Breast epithelium (tissue), 4 donors: ENCODE measurements around the gene CTNNA2. TPM values are rescaled to one million over a fixed set of nuclear protein-coding genes. Genes with fewer than 3 reads are reported as not detected.

ENCODE experiments used
- DNase-seq, 2 donors: peaks; one replicate each; pipeline ENCODE4 v3.0.0-alpha.2; 2019; ENCODE audit warnings: low spot score in 2 of 2
- H3K27ac ChIP-seq, 2 donors: fragments of 200-600 bp; sonication (generic) in 1 of 2; one replicate each; pipeline ENCODE4 v1.5.1; 2016 to 2019; ENCODE audit warnings: mild to moderate bottlenecking in 1 of 2
- H3K27me3 ChIP-seq, 2 donors: fragments of 200-600 bp; sonication (generic) in 1 of 2; one replicate each; pipeline versions ENCODE4 v1.5.1 to v1.6.0; 2017 to 2019; ENCODE audit warnings: control low read depth in 1 of 2, mild to moderate bottlenecking in 1 of 2
- H3K36me3 ChIP-seq: fragments of 200-600 bp; one replicate; pipeline ENCODE4 v1.5.1; 2019
- H3K4me1 ChIP-seq, 2 donors: fragments of 200-600 bp; sonication (generic); one replicate each; pipeline ENCODE4 v1.5.1; 2016 to 2019; ENCODE audit warnings: control low read depth in 1 of 2
- H3K4me3 ChIP-seq, 3 donors: fragments of 200-600 bp; sonication (generic); 1 replicate in 2 of 3; 2 replicates in 1 of 3; pipeline ENCODE4 v1.5.1; 2016 to 2019; ENCODE audit warnings: mild to moderate bottlenecking in 3 of 3, moderate library complexity in 2 of 3
- H3K9me3 ChIP-seq, 2 donors: fragments of 200-600 bp; sonication (generic) in 1 of 2; one replicate each; pipeline ENCODE4 v1.5.1; 2016 to 2019; ENCODE audit warnings: control low read depth in 1 of 2
- CTCF ChIP-seq, 3 donors: fragments of 450-650 bp; IDR thresholded peaks; one replicate each; pipeline ENCODE4 v1.5.1; 2016 to 2017; ENCODE audit warnings: antibody characterized with exemption in 3 of 3, mild to moderate bottlenecking in 3 of 3, moderate library complexity in 3 of 3
- POLR2A ChIP-seq: fragments of 450-650 bp; IDR thresholded peaks from one replicate; pipeline ENCODE4 v1.6.1; 2016; ENCODE audit warnings: antibody characterized with exemption, mild to moderate bottlenecking, moderate library complexity
- POLR2AphosphoS5 ChIP-seq, 3 donors: sonication (generic); formaldehyde crosslinking; IDR thresholded peaks; one replicate each; pipeline ENCODE4 v1.6.1; 2017; ENCODE audit warnings: antibody characterized with exemption in 3 of 3
- intact Hi-C: fragments of 100-400 bp; cut with DNase I; formaldehyde crosslinking; loops from one replicate; pipeline ENCODE4 v1.15.1; 2023; ENCODE audit warnings: low total_unique reads
- total RNA-seq, 3 donors: library from RNA; depleted of rRNA; stranded (reverse); fragments of >200 nt; gene quantifications; one replicate each; pipeline ENCODE4 v1.1.0, GENCODE V29; 2016

CTNNA2 gene
- total RNA-seq, 3 donors from 2014 or later = 0.16 TPM; not detected in 2

GRCh38 chr2:79721061-79721460 is 208.2 kb downstream of the CTNNA2 start:
- no peak overlapping the region for H3K4me3 ChIP-seq
- no peak for DNase-seq
- TF ChIP-seq CTCF (IDR thresholded peaks at IDR 0.05) (no peak), POLR2AphosphoS5 (IDR thresholded peaks at IDR 0.05) (no peak), POLR2A (no peak)
- H3K27ac ChIP-seq = no peak overlapping the region
- H3K4me1 ChIP-seq = no peaks in the 10 kb centered on the region
- H3K27me3 ChIP-seq = no peaks in the 10 kb centered on the region
- H3K9me3 ChIP-seq = no peaks in the 10 kb centered on the region
- intact Hi-C loops = no loop called here
- H3K36me3 ChIP-seq = peaks cover 4% of the 10 kb centered on the region

GRCh38 chr2:79721966-79722365 is 209.1 kb downstream of the CTNNA2 start:
- no peak overlapping the region for H3K27ac ChIP-seq
- DNase-seq = no peak
- no peaks in the 10 kb centered on the region for H3K4me1 ChIP-seq
- no peaks in the 10 kb centered on the region for H3K9me3 ChIP-seq
- H3K27me3 ChIP-seq = no peaks in the 10 kb centered on the region
- no peak for TF ChIP-seq CTCF (IDR thresholded peaks at IDR 0.05)
- H3K36me3 ChIP-seq = peaks cover 4% of the 10 kb centered on the region
- H3K4me3 ChIP-seq = no peak overlapping the region
- intact Hi-C loops = no loop called here

- Histone ChIP-seq H3K4me1 (no peaks in the 10 kb centered on the region), H3K4me3 (no peak overlapping the region), H3K27ac (no peak overlapping the region), H3K27me3 (no peaks in the 10 kb centered on the region), H3K36me3 (no peaks in the 10 kb centered on the region), H3K9me3 (peaks cover 0 to 2% of the 10 kb centered on the region in 2 donors)
- TF ChIP-seq CTCF (IDR thresholded peaks at IDR 0.05) (no peak), POLR2AphosphoS5 (IDR thresholded peaks at IDR 0.05) (no peak)
- intact Hi-C loops = no loop called here
- DNase-seq = no peak
Measured at GRCh38 chr2:79723830-79724229, 211.0 kb downstream of the CTNNA2 start.

GRCh38 chr2:79729532-79729931 is 216.7 kb downstream of the CTNNA2 start:
- Histone ChIP-seq H3K27me3 (no peaks in the 10 kb centered on the region), H3K9me3 (peaks cover 0 to 4% of the 10 kb centered on the region in 2 donors), H3K4me1 (no peaks in the 10 kb centered on the region), H3K27ac (no peak overlapping the region), H3K4me3 (no peak overlapping the region), H3K36me3 (no peaks in the 10 kb centered on the region)
- DNase-seq = no peak
- TF ChIP-seq CTCF (IDR thresholded peaks at IDR 0.05) = no peak
- TF ChIP-seq POLR2AphosphoS5 (IDR thresholded peaks at IDR 0.05) = no peak
- no peak for TF ChIP-seq POLR2A
- intact Hi-C loops = no loop called here

DNA sequence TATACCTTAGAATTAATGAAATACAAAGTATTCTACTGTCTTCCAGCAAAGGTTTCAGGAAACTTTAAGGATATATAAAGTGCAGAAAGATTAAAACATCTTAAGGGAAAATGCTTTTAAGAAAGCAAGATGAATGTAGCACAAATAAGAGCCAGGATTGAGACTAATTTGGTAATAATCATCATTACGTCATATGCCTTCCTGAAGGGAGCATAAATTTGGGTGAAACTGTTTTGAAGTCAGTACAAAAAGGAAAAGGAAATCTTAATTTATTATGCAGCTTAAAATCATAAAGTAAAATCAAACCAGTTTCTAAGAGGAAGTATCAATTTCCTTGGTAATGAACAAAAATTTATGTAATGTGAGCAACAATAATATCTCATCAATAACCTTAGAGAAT is 221.7 kb downstream of the CTNNA2 start:
- H3K9me3 ChIP-seq = no peaks in the 10 kb centered on the region
- H3K36me3 ChIP-seq = no peaks in the 10 kb centered on the region
- TF ChIP-seq POLR2A (no peak), CTCF (IDR thresholded peaks at IDR 0.05) (no peak), POLR2AphosphoS5 (IDR thresholded peaks at IDR 0.05) (no peak)
- no peaks in the 10 kb centered on the region for H3K4me1 ChIP-seq
- intact Hi-C loops = no loop called here
- H3K4me3 ChIP-seq = no peak overlapping the region
- DNase-seq = no peak
- no peaks in the 10 kb centered on the region for H3K27me3 ChIP-seq
- no peak overlapping the region for H3K27ac ChIP-seq
